HEK293 (cell line): ENCODE measurements around the gene LRP1-AS.

Experiments used
- WT1 ChIP-seq: fragments of 450-650 bp; formaldehyde crosslinking; IDR thresholded peaks from 2 replicates; pipeline ENCODE4 v1.5.1; 2016; ENCODE audit warnings: missing biosample characterization, missing genetic modification characterization
- ZNF777 ChIP-seq: fragments of 450-650 bp; formaldehyde crosslinking; IDR thresholded peaks from 2 replicates; pipeline ENCODE4 v1.5.1; 2017; ENCODE audit warnings: missing biosample characterization, missing genetic modification characterization, borderline replicate concordance

- TF ChIP-seq ZNF777 (tag by site-specific recombination) (no peak), WT1 (tag by site-specific recombination) (no peak)
These were observed 18.7 kb downstream of the LRP1-AS start for GRCh38 chr12:57128519-57129247.
